Tibial nerve (tissue), 4 donors: ENCODE measurements around the gene MAP1B. TPM values are rescaled to one million over a fixed set of nuclear protein-coding genes. Genes with fewer than 3 reads are reported as not detected.

ENCODE experiments used
- DNase-seq, 2 donors: peaks; one replicate each; pipeline ENCODE4 v3.0.0-alpha.2; 2019; ENCODE audit warnings: low spot score in 2 of 2
- H3K27ac ChIP-seq, 4 donors: fragments of 200-600 bp; sonication (generic) in 3 of 4; one replicate each; pipeline ENCODE4 v1.5.1; 2017 to 2019; ENCODE audit warnings: mild to moderate bottlenecking in 1 of 4
- H3K27me3 ChIP-seq, 2 donors: fragments of 200-600 bp; sonication (generic) in 1 of 2; one replicate each; pipeline versions ENCODE4 v1.5.1 to v1.6.0; 2017 to 2019
- H3K36me3 ChIP-seq, 3 donors: fragments of 200-600 bp; sonication (generic); one replicate each; pipeline ENCODE4 v1.5.1; 2018 to 2019
- H3K4me1 ChIP-seq, 4 donors: fragments of 200-600 bp; sonication (generic) in 3 of 4; one replicate each; pipeline ENCODE4 v1.5.1; 2017 to 2019
- H3K4me3 ChIP-seq, 4 donors: fragments of 200-600 bp; sonication (generic) in 3 of 4; one replicate each; pipeline ENCODE4 v1.5.1; 2017 to 2019; ENCODE audit warnings: mild to moderate bottlenecking in 1 of 4, moderate library complexity in 1 of 4
- H3K9me3 ChIP-seq, 4 donors: fragments of 200-600 bp; sonication (generic) in 3 of 4; one replicate each; pipeline ENCODE4 v1.5.1; 2017 to 2019
- EP300 ChIP-seq, 2 donors: sonication (generic); formaldehyde crosslinking; IDR thresholded peaks; one replicate each; pipeline ENCODE4 v1.6.1; 2017; ENCODE audit warnings: antibody characterized with exemption in 2 of 2, mild to moderate bottlenecking in 1 of 2
- POLR2A ChIP-seq, 2 donors: fragments of 450-650 bp; IDR thresholded peaks; one replicate each; pipeline ENCODE4 v1.6.1; 2017; ENCODE audit warnings: antibody characterized with exemption in 2 of 2, mild to moderate bottlenecking in 2 of 2, moderate library complexity in 2 of 2
- WGBS, 2 donors: methylation state at CpG; one replicate each; pipeline ENCODE4 v1.1.5; 2018; 5-methylcytosine and 5-hydroxymethylcytosine counted together
- total RNA-seq, 4 donors: library from RNA; depleted of rRNA; stranded (reverse); fragments of >200 nt; gene quantifications; one replicate each; pipeline ENCODE4 v1.1.0, GENCODE V29; 2016
- TF ChIP-seq, protein P1 (sequence below), 5 experiments: fragments of 200-600 bp in 3 of 5; fragments of 450-650 bp in 2 of 5; sonication (generic) in 3 of 5; IDR thresholded peaks; one replicate each; pipeline ENCODE4 v1.5.1; 2016 to 2019; ENCODE audit warnings: antibody characterized with exemption in 5 of 5, mild to moderate bottlenecking in 3 of 5, moderate library complexity in 2 of 5

The MAP1B gene
- total RNA-seq, 4 donors from 2014 or later: 223 to 587 (median 472) TPM

- peaks cover 0 to 36% (median 0%) of the 10 kb centered on the region in 3 donors for H3K36me3 ChIP-seq
- DNase-seq: no peak
- H3K4me1 ChIP-seq: peaks cover 0 to 22% (median 3%) of the 10 kb centered on the region in 4 donors
- TF ChIP-seq POLR2A (IDR thresholded peaks at IDR 0.05) (no peak), EP300 (IDR thresholded peaks at IDR 0.05) (no peak)
- TF ChIP-seq, protein P1, sequence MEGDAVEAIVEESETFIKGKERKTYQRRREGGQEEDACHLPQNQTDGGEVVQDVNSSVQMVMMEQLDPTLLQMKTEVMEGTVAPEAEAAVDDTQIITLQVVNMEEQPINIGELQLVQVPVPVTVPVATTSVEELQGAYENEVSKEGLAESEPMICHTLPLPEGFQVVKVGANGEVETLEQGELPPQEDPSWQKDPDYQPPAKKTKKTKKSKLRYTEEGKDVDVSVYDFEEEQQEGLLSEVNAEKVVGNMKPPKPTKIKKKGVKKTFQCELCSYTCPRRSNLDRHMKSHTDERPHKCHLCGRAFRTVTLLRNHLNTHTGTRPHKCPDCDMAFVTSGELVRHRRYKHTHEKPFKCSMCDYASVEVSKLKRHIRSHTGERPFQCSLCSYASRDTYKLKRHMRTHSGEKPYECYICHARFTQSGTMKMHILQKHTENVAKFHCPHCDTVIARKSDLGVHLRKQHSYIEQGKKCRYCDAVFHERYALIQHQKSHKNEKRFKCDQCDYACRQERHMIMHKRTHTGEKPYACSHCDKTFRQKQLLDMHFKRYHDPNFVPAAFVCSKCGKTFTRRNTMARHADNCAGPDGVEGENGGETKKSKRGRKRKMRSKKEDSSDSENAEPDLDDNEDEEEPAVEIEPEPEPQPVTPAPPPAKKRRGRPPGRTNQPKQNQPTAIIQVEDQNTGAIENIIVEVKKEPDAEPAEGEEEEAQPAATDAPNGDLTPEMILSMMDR (IDR thresholded peaks at IDR 0.05): no peak
- H3K27me3 ChIP-seq: no peaks in the 10 kb centered on the region
- no peaks in the 10 kb centered on the region for H3K9me3 ChIP-seq
- WGBS, 2 donors: 88 to 91% methylated on average over 4 of the region's 4 CpGs
- no peak overlapping the region for H3K27ac ChIP-seq
- no peak overlapping the region for H3K4me3 ChIP-seq
Measured at GRCh38 chr5:72214168-72214567, 106.9 kb downstream of the MAP1B start.

GRCh38 chr5:72216756-72217155, 109.5 kb downstream of the MAP1B start:
- Histone ChIP-seq H3K27ac (no peak overlapping the region), H3K9me3 (no peaks in the 10 kb centered on the region), H3K4me1 (no peaks in the 10 kb centered on the region), H3K4me3 (no peak overlapping the region), H3K36me3 (peaks cover 0 to 61% (median 6%) of the 10 kb centered on the region in 3 donors), H3K27me3 (no peaks in the 10 kb centered on the region)
- TF ChIP-seq, protein P1 (IDR thresholded peaks at IDR 0.05): no peak
- TF ChIP-seq POLR2A (IDR thresholded peaks at IDR 0.05): no peak
- 93 to 99% methylated on average over 3 of the region's 3 CpGs for WGBS, 2 donors
- DNase-seq: no peak

DNA sequence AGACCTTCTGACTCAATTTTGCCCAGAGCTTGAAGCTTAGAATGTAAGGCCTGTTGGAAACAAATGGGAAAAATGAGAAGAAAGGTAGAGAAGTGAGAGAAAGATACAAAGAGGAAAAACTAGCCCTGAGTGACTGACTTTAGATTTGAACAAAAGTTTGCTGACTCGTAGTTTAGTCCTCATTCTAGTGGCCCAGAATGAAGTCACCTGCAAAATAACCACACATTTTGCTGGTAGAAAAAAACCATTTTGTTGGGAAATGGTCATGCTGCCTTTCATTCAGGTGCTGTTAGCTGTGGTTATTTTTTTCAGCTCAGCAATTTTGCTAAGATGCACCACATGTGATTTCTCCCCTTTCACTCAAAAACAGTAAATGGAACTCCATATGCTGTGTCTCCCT, 113.8 kb downstream of the MAP1B start:
- Histone ChIP-seq H3K36me3 (peaks cover 0 to 95% (median 6%) of the 10 kb centered on the region in 3 donors), H3K4me1 (no peaks in the 10 kb centered on the region), H3K9me3 (no peaks in the 10 kb centered on the region), H3K27ac (no peak overlapping the region), H3K4me3 (no peak overlapping the region), H3K27me3 (no peaks in the 10 kb centered on the region)
- WGBS, 2 donors: 95 to 96% methylated on average over 1 of the region's 1 CpG
- DNase-seq: no peak
- TF ChIP-seq, protein P1 (IDR thresholded peaks at IDR 0.05): no peak
- TF ChIP-seq EP300 (IDR thresholded peaks at IDR 0.05) (no peak), POLR2A (IDR thresholded peaks at IDR 0.05) (no peak)

- H3K4me3 ChIP-seq: no peak overlapping the region
- H3K27ac ChIP-seq: no peak overlapping the region
- no peaks in the 10 kb centered on the region for H3K9me3 ChIP-seq
- TF ChIP-seq, protein P1 (IDR thresholded peaks at IDR 0.05): no peak
- no peak for TF ChIP-seq POLR2A (IDR thresholded peaks at IDR 0.05)
- no peak for TF ChIP-seq EP300 (IDR thresholded peaks at IDR 0.05)
- H3K36me3 ChIP-seq: peaks cover 0 to 94% (median 6%) of the 10 kb centered on the region in 3 donors
- H3K4me1 ChIP-seq: no peaks in the 10 kb centered on the region
- H3K27me3 ChIP-seq: no peaks in the 10 kb centered on the region
- WGBS, 2 donors: 58 to 64% methylated on average over 4 of the region's 4 CpGs
- DNase-seq: no peak
Measured at GRCh38 chr5:72221541-72221940, 114.3 kb downstream of the MAP1B start.

DNA sequence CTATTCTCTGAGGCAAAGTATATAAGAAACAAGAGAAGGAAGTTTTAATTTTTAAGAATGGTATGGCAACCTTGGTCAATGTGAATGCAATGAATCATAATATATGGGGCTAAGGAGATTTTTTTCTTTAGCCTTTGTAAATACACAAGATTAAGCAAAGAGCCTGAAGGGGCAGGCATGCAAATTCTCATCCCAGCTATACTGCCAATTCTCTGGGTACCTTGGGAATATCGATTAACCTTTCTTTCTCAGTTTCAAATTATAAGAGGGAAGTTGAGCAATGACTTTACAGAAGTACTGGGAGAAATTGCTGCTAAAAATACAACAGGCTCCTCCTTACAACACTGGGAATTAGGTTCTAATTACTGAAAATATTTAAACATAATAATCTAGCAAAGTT, 115.2 kb downstream of the MAP1B start:
- no peak for TF ChIP-seq POLR2A (IDR thresholded peaks at IDR 0.05)
- TF ChIP-seq, protein P1 (IDR thresholded peaks at IDR 0.05): no peak
- no peak for TF ChIP-seq EP300 (IDR thresholded peaks at IDR 0.05)
- H3K36me3 ChIP-seq: peaks cover 0 to 94% (median 6%) of the 10 kb centered on the region in 3 donors
- H3K4me3 ChIP-seq: no peak overlapping the region
- H3K27me3 ChIP-seq: no peaks in the 10 kb centered on the region
- no peaks in the 10 kb centered on the region for H3K4me1 ChIP-seq
- no peak for DNase-seq
- no peak overlapping the region for H3K27ac ChIP-seq
- H3K9me3 ChIP-seq: no peaks in the 10 kb centered on the region
- 76 to 85% methylated on average over 1 of the region's 1 CpG for WGBS, 2 donors
